Neural progenitor cell (in vitro differentiated cells): Measurements from ENCODE around the gene PEX6.

Experiments
- CTCF ChIP-seq: fragments of 200-600 bp; sonication (generic); IDR thresholded peaks from 2 replicates; pipeline ENCODE4 v1.5.1; 2017; ENCODE audit warnings: antibody characterized with exemption, mild to moderate bottlenecking
- EZH2 ChIP-seq: fragments of 200-600 bp; sonication (generic); IDR thresholded peaks from 2 replicates; pipeline ENCODE4 v1.6.1; 2017; ENCODE audit warnings: antibody characterized with exemption, mild to moderate bottlenecking, moderate library complexity
- EZH2phosphoT487 ChIP-seq: fragments of 200-600 bp; sonication (generic); IDR thresholded peaks from 2 replicates; pipeline ENCODE4 v1.6.1; 2017; ENCODE audit warnings: antibody characterized with exemption

- TF ChIP-seq CTCF = no peak
- no peak for TF ChIP-seq EZH2phosphoT487
- no peak for TF ChIP-seq EZH2
Observed at GRCh38 chr6:42923666-42924065, 55.3 kb downstream of the PEX6 start.
